ENCODE measurements around the gene ALOX12B.

DNA sequence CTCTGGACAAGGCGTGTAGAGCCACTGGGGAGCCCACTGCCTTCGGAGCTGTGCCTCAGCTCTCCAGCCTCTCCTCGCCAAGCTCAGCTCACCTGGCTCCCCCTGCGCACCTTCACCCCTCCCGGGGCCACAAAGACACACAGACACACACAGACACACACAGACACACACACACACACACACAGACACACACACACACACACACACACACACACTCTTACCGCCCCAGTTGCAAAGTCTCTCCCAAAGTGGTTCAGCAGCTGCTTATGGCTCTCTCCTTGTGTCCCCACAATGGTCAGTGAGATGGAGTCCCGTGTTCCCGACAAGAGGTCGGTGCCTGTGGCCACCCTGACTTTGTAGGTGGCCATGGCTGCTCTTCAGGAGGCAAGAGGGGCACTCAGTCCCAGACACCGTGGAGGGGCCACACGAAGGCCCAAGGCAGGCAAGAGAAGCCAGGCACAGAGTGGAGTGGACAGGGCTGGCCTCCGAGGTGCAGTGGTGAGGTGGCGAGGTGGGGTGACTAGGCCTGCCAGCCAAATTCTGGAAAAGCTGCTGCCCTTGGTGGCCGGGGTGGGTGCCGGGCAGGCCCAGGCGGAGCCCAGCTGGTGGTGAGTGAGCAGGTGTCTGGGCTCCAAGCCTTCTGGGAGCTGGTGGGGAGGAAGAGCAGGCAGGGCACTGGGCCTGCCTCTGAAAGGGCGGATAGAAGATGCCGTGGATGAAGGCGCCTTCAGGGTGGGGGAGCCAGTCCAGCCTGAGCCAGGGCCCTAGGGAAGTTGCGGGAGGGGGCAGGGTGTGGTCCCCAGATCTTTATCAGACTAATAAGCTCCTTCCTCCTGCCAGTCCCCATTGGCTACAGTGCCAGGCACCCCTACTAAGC, at the start of gene ALOX12B:
- TF ChIP-seq POLR2A (IDR thresholded peaks at IDR 0.05; ENCODE audit: low read length) (no peak), GATA1 (IDR thresholded peaks at IDR 0.05; ENCODE audit: low read depth, low read length) (no peak)

Data from erythroblast (primary cell).